ENCODE data around the gene SLC6A18. TPM values are rescaled to one million over a fixed set of nuclear protein-coding genes. Genes with fewer than 3 reads are reported as not detected.

Gene SLC6A18
- total RNA-seq, 1 donor from 2014 or later, result not detected

GRCh38 chr5:1203968-1204692 is 21.1 kb upstream of the SLC6A18 start:
- peaks cover 5% of the 10 kb centered on the region for H3K4me1 Mint-ChIP-seq (ENCODE audit: low read depth, unreplicated experiment)
- Histone ChIP-seq H3K4me1 (ENCODE audit: insufficient read depth, low read length) (no peaks in the 10 kb centered on the region), H4K20me1 (ENCODE audit: insufficient read depth, low read length) (no peaks in the 10 kb centered on the region), H3K9me3 (ENCODE audit: insufficient read depth, low read depth, low read length) (no peaks in the 10 kb centered on the region), H3K9ac (ENCODE audit: low read length) (no peak overlapping the region), H3K79me2 (ENCODE audit: insufficient read depth, low read length) (no peaks in the 10 kb centered on the region), H3K27ac (ENCODE audit: low read depth, low read length) (no peak overlapping the region), H2AFZ (ENCODE audit: low read depth, low read length) (no peak overlapping the region), H3K4me2 (ENCODE audit: low read length) (no peak overlapping the region), H3K27me3 (ENCODE audit: insufficient read depth, low read length) (peaks cover 6% of the 10 kb centered on the region), H3K4me3 (ENCODE audit: insufficient read depth, low read depth, low read length) (no peak overlapping the region), H3K36me3 (ENCODE audit: insufficient read depth, low read length) (no peaks in the 10 kb centered on the region)
- TF ChIP-seq CTCF (IDR thresholded peaks at IDR 0.05; ENCODE audit: insufficient read depth, low read depth, low read length) (no peak), EZH2 (IDR thresholded peaks at IDR 0.05; ENCODE audit: insufficient read depth, low read length) (no peak)
- H3K27me3 Mint-ChIP-seq (ENCODE audit: low read depth, unreplicated experiment), result peaks cover 37% of the 10 kb centered on the region
- no peak overlapping the region for H3K4me3 Mint-ChIP-seq (ENCODE audit: unreplicated experiment)
- no peaks in the 10 kb centered on the region for H3K9me3 Mint-ChIP-seq (ENCODE audit: unreplicated experiment)
- no peak overlapping the region for H3K27ac Mint-ChIP-seq (ENCODE audit: unreplicated experiment)
- DNase-seq (ENCODE audit: low read depth) (no peak), FAIRE-seq (no peak)
- no peaks in the 10 kb centered on the region for H3K36me3 Mint-ChIP-seq (ENCODE audit: low read depth, unreplicated experiment)

GRCh38 chr5:1204693-1205242 is 20.4 kb upstream of the SLC6A18 start:
- H3K27me3 ChIP-seq (ENCODE audit: insufficient read depth, low read length), result peaks cover 6% of the 10 kb centered on the region
- H3K36me3 ChIP-seq (ENCODE audit: insufficient read depth, low read length), result no peaks in the 10 kb centered on the region
- H3K9ac ChIP-seq (ENCODE audit: low read length), result no peak overlapping the region
- H3K4me1 Mint-ChIP-seq (ENCODE audit: low read depth, unreplicated experiment), result peaks cover 5% of the 10 kb centered on the region
- H3K9me3 Mint-ChIP-seq (ENCODE audit: unreplicated experiment), result no peaks in the 10 kb centered on the region
- no peaks in the 10 kb centered on the region for H3K9me3 ChIP-seq (ENCODE audit: insufficient read depth, low read depth, low read length)
- no peak overlapping the region for H3K27ac Mint-ChIP-seq (ENCODE audit: unreplicated experiment)
- peak overlapping the region; percentile 50 for H3K4me3 Mint-ChIP-seq (ENCODE audit: unreplicated experiment)
- no peaks in the 10 kb centered on the region for H3K36me3 Mint-ChIP-seq (ENCODE audit: low read depth, unreplicated experiment)
- FAIRE-seq (no peak), DNase-seq (ENCODE audit: low read depth) (peak; percentile 8)
- no peak overlapping the region for H3K27ac ChIP-seq (ENCODE audit: low read depth, low read length)
- no peaks in the 10 kb centered on the region for H3K79me2 ChIP-seq (ENCODE audit: insufficient read depth, low read length)
- H3K4me1 ChIP-seq (ENCODE audit: insufficient read depth, low read length), result no peaks in the 10 kb centered on the region
- no peaks in the 10 kb centered on the region for H4K20me1 ChIP-seq (ENCODE audit: insufficient read depth, low read length)
- no peak for TF ChIP-seq EZH2 (IDR thresholded peaks at IDR 0.05; ENCODE audit: insufficient read depth, low read length)
- peak; percentile 28 for TF ChIP-seq CTCF (IDR thresholded peaks at IDR 0.05; ENCODE audit: insufficient read depth, low read depth, low read length)
- H3K27me3 Mint-ChIP-seq (ENCODE audit: low read depth, unreplicated experiment), result peaks cover 37% of the 10 kb centered on the region
- no peak overlapping the region for H3K4me3 ChIP-seq (ENCODE audit: insufficient read depth, low read depth, low read length)
- no peak overlapping the region for H2AFZ ChIP-seq (ENCODE audit: low read depth, low read length)
- no peak overlapping the region for H3K4me2 ChIP-seq (ENCODE audit: low read length)
